GM06990 (cell line): ENCODE results near the gene AGAP1.

Source experiments
- DNase-seq: peaks from one replicate; pipeline ENCODE4 v3.0.0-alpha.2; 2011; ENCODE audit not compliant: insufficient read length; ENCODE audit errors: extremely low read depth
- H3K27me3 ChIP-seq: replicated peaks from 2 replicates; pipeline ENCODE4 v1.6.0; 2011; ENCODE audit warnings: low read length; ENCODE audit not compliant: control insufficient read depth, insufficient read depth
- H3K36me3 ChIP-seq: 2 replicates; pipeline ENCODE4 v1.5.1; 2011; ENCODE audit warnings: low read length; ENCODE audit not compliant: control insufficient read depth, insufficient read depth
- H3K4me3 ChIP-seq: replicated peaks from 2 replicates; pipeline ENCODE4 v1.5.1; 2011; ENCODE audit warnings: low read depth, mild to moderate bottlenecking, control low read depth, low read length
- TF ChIP-seq, protein P1 (sequence below): IDR thresholded peaks from 2 replicates; pipeline ENCODE4 v1.5.1; 2011; ENCODE audit warnings: low read length, control low read depth, mild to moderate bottlenecking, inconsistent platforms; ENCODE audit not compliant: insufficient read depth, poor library complexity, severe bottlenecking

The AGAP1 gene

DNA sequence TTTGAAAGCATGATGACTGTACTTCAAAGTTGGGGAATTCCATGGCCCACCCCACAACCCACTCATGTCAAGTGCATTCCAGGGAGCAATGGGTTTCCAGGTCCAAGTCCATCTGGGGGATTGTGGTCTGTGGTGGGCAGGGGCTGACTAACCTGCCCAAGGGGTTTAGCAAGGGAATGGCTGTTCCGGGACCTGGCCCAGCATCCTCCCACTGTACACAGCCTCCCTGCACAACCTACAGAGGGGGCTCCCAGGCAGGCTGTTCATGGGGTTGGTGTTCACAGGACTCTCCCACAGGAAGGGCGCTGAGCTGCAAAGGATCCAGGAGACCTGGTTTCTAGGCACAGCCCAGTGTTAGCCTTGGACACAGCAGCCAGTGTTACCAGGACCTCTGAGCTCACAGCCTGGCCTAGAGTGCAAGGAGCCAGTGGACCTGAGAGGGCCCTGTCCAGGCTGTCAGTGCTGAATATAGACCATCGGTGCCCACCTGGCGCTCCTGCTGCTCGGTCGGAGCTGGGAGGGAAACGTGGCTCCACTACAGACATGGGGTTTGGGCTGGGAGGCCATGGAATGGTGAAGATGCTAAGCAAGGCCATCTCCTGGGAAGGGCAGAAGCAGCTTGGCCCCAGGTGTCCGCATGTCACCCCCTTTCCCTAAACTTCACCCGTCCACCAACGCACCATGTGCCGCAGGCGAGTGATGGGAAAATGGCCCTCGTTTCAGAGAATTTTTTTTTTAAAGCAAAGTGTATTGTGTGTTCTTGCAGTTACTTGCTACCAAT, 357.1 kb downstream of the AGAP1 start:
- TF ChIP-seq, protein P1, sequence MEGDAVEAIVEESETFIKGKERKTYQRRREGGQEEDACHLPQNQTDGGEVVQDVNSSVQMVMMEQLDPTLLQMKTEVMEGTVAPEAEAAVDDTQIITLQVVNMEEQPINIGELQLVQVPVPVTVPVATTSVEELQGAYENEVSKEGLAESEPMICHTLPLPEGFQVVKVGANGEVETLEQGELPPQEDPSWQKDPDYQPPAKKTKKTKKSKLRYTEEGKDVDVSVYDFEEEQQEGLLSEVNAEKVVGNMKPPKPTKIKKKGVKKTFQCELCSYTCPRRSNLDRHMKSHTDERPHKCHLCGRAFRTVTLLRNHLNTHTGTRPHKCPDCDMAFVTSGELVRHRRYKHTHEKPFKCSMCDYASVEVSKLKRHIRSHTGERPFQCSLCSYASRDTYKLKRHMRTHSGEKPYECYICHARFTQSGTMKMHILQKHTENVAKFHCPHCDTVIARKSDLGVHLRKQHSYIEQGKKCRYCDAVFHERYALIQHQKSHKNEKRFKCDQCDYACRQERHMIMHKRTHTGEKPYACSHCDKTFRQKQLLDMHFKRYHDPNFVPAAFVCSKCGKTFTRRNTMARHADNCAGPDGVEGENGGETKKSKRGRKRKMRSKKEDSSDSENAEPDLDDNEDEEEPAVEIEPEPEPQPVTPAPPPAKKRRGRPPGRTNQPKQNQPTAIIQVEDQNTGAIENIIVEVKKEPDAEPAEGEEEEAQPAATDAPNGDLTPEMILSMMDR, result no peak
- H3K36me3 ChIP-seq, result no peaks in the 10 kb centered on the region
- no peak for DNase-seq
- no peaks in the 10 kb centered on the region; the same call in 1 of the 2 replicates for H3K27me3 ChIP-seq
- H3K4me3 ChIP-seq, result no peak overlapping the region

DNA sequence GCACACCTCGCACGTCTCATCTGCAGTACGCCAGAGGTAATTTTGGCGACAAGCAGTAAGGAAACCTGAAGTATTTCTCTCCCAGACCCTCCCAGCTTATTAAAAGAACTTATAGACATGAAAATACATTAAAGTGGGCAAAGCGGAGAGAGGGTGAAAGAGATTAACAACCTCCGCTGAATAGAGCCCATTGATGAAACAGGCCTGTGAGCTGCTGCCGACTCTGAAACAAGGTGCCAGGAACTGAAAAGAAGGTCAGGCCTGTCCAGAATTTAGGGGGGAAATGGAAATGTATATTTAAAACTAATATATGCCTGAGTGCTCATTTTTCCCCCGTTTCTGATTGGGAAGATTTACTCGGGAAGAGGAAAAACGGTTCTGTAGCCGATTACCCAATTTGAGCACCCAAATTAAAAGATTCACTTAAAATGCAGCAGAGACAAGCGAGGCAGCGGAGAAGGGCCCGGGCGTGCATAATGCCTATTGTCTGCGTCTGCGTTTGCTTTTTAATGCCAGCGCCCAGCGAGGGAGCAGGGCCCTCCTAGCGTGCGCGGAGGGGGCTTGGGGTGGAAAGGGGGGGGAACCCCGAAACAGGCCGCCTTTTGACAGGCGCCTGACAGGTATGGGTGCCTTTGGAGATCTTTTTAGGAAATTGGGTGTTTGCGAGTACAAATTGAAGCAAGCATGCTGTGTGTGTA, 358.1 kb downstream of the AGAP1 start:
- no peaks in the 10 kb centered on the region for H3K36me3 ChIP-seq
- H3K27me3 ChIP-seq, result no peaks in the 10 kb centered on the region
- no peak overlapping the region for H3K4me3 ChIP-seq
- DNase-seq, result no peak
- TF ChIP-seq, protein P1, result no peak

DNA sequence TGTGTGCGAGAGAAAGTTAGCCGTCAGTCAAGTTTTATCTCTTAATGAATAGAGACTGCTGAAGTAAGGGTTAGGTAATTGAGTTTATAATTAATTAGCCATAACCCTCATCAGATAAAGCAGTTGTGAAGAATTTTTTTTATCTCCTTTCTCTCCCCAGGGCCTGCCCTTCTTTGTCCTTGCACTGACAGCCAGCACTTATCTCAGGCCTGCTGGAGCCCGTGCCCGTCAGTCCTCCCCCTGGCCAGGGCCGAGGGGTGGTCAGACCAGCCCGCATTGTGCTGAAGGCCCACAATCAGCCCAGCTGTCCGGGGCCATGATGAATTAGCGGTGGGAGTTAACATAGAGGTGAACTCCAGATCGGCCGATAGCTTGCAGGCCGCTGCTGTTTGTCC, 358.7 kb downstream of the AGAP1 start:
- DNase-seq, result no peak
- no peaks in the 10 kb centered on the region for H3K36me3 ChIP-seq
- no peak overlapping the region for H3K4me3 ChIP-seq
- TF ChIP-seq, protein P1, result no peak
- H3K27me3 ChIP-seq, result no peaks in the 10 kb centered on the region

DNA sequence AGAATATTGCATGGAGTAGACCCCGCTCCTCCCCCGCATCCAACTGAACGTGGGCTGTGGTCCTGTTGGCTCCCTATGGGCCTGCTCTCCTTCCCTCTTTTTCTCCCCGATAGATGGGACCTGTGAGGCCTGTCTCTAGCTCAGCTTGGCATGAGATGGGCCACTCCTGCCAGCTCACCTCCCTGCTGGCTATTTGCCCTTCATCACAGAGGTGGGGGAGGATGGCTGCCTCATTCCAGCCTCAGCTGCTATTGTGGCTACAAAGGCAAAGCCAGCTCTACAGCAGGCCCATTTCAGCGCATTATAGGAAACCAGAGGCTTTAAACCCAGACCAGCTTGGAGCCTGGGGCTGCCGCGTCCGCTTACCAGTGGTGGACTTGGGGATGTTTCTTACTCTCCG, 360.4 kb downstream of the AGAP1 start:
- DNase-seq, result no peak
- Histone ChIP-seq H3K36me3 (no peaks in the 10 kb centered on the region), H3K27me3 (no peaks in the 10 kb centered on the region), H3K4me3 (no peak overlapping the region)
- TF ChIP-seq, protein P1, result no peak

DNA sequence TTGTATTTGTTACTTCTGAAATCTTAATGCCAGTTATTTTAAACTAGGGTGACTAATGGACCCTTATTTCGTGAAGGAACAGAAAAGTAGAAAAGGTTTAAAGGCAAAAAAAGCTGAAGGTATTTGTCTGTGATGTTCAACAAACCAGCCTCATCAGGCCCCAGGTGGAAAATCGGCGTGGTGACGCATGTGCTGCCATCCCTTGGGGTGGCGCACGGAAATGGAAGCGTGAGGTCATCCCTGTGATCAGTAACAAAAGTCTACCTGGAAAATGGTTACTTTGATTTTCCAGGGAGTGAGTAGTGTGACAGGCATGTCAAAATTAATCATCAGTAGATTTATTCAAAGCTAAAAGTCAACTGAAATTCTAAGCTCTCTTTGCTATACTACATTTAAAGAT, 361.2 kb downstream of the AGAP1 start:
- Histone ChIP-seq H3K36me3 (no peaks in the 10 kb centered on the region), H3K4me3 (no peak overlapping the region), H3K27me3 (no peaks in the 10 kb centered on the region)
- no peak for DNase-seq
- TF ChIP-seq, protein P1, result no peak
